Islet precursor cell (in vitro differentiated cells): ENCODE data around the gene SLC43A2.
"Not testable (repeated sequence)": the region's sequence is repeated elsewhere in the genome, so short reads cannot be mapped to it uniquely, and the experiment has no call there.

ENCODE experiments used
- DNase-seq: peaks from one replicate; pipeline ENCODE4 v3.0.0-alpha.2; 2018

Gene SLC43A2

DNA sequence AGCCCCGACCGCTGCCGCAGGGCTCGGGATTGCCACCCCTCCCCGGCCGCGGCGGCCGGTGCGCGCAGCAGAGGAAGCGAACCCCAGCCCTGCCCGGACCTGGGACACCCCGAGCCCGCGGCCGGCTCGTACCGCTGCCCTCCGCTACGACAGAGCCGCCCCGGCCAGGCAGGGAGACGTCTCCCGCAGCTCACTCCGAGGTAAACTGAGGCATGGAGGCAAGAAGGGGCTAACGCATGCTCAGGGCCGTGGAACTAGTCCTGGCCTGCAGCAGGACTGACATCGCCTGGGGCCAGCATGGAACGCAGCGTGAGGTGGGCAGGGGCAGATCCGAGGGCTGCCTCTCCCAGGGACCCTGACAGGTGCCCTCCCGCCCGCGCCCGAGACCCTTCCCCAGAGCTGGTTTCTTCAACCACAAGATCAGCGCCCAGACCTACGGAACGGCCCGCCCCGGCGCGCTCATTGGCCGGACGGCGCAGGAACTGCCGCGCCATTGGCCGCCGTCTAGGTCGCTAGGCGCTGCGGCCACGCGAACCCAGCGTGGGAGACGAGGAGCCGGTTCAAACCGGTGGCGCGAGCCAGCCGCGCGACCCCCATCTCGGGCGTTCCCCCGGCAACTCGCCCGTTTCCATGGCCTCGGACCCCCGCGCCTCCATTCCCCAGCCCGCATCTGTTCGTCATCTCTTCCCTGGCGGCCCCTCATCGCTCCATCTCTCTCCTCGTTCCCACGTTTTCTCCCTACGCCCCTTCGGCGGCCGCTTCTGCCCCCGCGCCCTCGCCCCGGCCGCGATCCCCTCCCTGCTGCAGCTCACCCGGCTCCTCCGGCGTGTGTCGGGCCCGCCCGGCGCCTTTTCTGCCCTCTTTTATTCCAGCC is at the start of gene SLC43A2:
TSS of gene SLC43A2 (minus strand) at position 853 of the 874 bp plus-strand sequence. CDS start 960 bp downstream, outside the sequence.
- peak; percentile 96 for DNase-seq

DNA sequence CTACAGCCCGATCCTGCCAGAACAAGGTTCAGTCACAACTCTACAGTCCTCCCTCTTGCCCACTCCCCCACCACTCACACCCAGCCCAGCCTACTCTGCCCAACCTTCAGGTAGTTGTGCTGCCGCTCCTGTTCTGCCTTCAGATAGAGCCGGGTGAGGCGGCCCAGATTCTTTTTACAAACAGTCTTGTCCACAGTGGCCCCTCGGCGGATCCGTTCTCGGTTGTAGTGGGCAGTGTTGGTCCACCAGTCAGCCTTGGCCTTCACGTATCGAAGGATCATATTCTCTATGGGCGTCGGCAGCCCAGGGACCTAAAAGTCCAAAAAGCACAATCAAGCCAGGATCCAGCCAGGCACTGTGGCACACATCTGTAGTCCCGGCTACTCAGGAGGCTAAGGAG is 47.8 kb upstream of the SLC43A2 start:
- DNase-seq, result no peak

DNA sequence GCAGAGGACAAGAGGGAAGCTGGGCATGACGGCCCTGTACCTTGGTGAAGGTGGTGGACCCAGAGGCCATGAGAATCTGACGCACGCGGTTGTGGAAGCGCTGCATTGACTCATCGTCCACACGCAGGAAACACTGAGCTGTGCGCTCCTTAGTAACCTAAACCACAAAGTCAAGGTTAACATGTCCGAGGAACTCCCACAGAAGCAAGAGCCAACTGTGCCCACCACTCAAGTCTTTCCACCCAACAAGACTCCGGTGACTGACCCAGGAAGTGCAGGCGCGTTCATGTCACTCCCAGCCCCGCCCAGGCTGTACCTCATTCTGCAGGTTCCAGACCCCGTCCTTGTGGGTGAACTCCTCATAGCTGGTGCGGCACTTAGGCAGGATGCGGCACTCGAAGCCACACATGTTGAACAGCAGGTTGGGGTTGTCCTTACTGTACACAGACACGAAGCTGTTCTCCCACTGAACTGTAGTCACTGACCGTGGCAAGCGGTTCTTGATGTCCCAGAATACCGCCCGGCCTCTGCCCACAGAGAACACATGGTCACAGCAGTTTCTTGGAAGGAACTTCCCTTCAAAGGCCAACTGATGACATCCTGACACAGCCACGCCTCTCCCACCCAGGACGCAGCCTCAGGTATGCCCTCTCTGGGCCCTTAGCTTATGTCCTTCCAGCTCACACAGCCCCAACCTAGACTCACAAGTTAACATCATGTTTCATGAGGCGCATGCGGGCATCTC is 44.6 kb upstream of the SLC43A2 start:
- no peak for DNase-seq

DNA sequence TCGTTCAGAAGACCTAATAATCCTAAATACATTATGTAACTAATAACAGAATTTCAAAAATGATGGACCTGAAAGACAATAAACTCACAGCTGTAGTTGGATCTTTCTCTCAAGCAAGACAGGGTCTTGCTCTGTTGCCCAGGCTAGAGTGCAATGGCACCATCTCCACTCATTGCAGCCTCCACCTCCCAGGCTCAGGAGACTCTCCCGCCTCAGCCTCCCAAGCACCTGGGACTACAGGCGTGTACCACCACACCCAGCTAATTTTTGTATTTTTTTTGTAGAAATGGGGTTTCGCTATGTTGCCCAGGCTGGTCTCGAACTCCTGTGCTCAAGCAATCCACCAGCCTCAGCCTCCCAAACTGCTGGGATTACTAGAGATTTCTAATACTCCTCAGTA is 35.3 kb upstream of the SLC43A2 start:
- not testable (repeated sequence) for DNase-seq

DNA sequence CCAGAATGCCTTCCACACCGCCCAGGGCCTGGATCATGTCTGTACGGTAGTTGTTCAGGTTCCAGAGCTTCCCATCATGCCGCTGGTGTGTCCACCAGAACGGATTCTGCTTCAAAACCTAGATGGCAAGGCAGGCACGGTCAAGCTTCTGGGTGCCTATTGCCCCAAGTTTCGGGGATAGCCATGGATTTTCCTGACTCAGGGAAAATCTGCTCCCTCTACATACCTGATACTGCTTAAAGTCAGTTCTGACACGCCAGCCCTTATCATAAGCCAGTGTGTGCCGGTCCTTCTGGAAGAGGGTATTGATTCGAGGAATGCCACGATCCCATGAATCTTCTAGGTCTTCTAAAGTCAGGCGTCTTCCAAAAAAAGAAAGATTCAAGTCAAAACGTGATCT is 32.4 kb upstream of the SLC43A2 start:
- DNase-seq, result no peak

DNA sequence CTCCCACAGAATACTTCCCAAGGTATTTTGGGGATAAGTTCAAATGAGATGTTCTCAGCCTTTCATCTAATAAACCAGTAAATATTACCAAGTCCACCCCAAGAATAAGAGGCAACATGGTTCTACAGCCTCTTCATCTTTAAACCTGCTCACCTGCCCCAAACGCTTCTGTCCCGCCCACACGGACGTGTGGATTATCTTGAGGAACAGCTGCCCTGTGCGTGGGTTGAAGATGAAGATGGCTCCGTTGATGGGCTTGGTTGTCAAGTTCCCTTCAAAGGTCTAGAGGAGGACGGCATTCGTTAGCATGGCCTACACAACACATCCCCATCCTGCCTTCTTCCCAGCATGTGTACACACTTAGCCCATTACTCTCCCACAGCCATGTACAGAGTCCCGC is 29.5 kb upstream of the SLC43A2 start:
- no peak for DNase-seq

DNA sequence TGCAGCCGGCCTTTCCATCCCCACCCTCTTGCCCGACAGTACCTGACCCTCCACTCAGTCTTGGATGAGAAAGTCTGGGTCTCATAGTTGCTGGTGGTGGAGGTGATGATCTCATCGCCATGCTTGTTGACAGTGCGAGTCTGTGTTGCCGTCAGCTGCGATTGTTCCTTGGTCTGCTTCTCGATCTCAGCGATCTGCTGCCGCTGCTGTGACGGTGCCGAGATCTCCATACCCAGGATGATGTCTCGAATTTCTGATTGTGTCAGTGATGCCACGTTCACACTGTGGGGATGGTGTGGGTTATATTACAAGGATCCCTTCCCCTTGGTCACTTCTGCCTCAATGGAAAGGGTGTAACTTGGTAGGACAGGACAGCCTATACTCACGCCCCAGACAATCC is 25.1 kb upstream of the SLC43A2 start:
- DNase-seq, result no peak

DNA sequence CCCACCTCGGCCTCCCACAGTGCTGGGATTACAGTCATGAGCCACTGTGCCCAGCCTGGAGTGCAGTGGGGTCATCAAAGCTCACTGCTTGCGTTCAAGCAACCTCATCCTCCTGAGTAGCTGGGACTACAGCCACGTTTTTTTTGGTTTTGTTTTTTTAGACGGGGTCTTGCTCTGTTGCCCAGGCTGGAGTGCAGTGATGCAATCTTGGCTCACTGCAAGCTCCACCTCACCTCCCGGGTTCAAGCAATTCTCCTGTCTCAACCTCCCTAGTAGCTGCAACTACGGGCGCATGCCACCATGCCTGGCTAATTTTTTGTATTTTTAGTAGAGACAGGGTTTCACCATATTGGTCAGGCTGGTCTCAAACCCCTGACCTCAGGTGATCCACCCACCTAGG is 24.2 kb upstream of the SLC43A2 start:
- not testable (repeated sequence) for DNase-seq

DNA sequence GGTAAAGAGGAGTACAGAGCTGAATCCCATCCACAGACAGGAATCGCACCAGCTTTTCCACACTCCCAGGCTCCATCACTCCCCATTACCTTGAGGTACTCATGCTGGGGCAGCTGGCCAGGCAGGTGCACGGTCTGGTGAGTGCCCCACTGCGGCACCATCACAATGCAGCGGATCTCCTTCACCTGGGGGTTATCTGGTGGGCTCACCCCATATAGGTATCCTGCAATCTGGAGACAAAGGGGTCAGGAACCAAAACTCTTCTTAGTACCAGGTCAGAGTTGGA is 22.9 kb upstream of the SLC43A2 start:
- DNase-seq, result no peak

DNA sequence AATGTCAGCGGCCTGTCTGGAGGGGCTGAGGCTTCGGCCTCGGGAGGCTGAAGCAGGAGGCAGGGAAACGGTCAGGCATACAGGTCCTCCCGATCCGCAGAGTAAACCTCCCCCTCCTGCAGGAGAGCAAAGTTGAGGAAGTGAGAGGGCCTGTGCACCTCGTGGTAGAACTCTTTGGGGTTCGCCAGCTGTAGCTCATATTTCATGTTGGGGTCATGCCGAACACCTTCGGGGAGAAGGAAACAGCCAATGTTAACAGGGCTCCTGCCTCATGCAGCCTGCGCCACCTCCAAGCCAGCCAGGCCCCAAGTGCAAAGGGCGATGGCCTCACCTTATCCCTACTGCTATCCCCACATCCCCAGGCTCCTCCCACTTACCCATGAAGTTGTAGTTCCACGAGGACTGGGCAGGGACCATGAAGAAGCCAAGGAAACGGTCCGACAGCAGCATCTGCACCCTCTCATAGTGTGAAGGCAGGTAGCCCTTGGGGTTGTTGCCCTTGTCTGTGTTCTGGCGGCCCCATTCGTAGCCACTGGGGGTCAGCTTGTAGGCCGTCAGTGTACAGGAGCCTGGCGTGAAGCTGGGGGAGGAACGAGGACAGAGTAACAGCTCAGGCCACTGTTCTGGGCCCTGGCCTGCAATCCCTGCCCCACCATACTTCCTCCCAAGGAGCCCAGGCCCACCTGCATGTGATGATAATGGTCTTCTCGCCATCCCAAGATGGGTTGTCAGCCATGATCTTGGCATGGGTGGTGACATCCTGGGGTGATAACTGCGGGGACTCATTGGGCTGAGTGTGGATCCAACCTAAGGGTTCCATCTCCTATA is 22.3 kb upstream of the SLC43A2 start:
- DNase-seq, result no peak

DNA sequence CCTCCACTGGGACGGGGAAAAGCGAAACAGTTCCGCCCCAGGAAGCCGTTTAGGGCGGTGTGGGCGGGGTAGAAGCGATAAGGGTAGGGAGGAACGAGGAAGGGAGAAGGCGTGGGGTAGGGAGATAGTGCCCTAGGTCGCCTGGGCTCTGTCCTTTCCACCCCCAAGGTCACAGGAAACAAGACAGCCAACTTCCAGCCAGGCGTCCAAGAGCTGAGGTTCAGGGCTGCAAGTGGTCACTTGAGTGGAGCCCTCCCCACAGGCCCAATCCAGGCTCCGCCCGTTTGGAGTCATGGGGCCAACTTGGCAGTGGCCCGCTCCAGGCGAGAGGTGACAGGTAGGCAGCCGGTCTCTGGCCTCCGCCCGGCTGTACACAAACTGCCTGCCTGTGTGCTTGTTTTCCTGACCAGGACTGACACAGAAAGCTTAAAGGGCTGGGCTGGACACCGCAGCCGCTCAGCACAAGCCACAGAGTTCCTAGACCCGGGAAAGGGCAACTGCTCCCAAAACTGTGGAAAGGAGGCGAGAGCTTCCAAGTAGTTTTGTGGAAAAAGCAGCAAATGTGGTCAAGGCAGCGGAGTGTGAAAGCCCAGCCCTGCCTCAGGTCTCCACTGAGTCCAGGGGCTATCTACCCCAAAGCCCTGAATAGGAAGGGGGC is 21.3 kb upstream of the SLC43A2 start, which contains the start of gene RILP:
TSS of gene RILP (minus strand) at position 23 of the 658 bp plus-strand sequence. CDS start 62 bp downstream, outside the sequence.
- peak; percentile 93 for DNase-seq

DNA sequence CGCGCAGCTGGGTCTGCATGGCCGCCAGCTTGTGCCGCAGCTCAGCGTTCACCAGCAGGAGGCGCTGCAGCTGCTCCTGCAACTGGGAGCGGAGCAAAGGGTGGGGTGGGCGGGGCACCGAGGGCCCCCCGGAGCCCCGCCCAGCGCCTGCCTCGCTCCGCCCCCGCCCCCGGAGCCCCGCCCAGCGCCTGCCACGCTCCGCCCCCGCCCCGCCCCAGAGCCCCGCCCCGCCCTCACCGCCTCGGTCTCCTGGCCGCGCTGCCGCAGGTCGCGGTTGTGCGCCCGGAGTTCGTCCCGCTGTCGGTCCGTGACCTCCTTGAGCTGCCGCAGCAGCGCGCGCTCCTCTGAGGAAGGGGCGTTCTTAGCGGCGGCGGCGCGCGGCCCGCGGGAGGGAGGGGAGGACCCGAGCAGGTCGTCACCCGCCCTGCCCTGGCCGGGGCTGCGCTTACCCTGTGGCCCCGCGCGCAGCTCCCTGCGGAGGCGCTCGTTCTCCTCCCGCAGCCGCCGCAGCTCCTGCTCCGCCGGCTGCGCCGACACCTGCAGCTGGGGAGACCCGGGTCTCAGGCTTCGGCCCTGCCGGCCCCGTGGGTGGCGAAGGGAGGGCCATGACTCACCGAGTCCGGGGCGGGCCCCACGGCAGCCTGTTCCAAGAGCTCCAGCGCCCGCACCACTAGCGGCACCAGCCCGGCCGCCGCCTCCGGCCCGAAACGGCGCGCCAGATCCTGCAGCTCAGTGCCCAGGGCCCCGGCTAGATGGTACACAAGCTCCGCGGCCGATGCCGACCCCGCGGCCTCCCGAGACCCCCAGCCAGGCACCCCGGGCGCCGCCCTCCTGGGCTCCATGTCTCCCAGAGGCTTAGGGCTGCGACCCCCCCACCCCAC is 20.6 kb upstream of the SLC43A2 start:
- peak; percentile 99 for DNase-seq

DNA sequence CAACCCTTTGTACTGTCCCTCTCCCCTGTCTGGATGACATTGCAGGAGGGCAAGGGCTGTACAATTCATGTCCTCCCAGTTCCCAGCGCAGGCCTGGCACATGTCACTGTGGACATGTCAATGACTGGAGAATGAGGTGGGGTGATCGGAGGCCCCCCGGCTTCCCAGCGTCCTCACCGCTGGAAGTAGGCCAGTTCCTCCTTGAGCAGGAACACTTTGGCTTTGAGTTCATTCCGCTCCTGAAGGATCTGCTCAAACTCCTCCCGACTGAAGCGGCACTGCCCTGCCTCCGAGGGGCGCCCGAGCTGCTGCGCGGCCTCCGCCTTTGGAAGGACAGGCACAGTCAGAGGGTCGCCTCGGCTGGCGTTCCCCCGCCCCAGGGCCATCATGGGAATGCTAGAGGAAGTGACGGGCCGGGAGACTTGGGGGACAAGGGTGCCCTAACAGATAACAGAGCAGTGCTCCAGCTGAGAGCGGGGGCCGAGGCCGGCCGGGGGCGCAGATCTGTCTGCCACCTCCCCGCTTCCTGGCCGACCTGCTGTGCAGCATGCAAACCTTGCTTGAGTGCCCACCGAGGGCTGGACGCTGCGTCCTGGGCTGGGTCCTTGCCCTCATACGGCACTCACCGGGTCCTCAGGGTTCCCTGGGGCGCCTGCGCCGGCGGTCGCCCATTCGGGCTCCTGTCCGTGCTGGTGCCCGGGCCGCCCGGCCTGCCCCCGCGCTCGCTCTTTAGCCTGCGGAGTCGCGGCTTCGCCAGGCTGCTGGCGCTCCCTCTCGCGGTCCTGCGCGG is 19.7 kb upstream of the SLC43A2 start:
- DNase-seq, result peak; percentile 89

DNA sequence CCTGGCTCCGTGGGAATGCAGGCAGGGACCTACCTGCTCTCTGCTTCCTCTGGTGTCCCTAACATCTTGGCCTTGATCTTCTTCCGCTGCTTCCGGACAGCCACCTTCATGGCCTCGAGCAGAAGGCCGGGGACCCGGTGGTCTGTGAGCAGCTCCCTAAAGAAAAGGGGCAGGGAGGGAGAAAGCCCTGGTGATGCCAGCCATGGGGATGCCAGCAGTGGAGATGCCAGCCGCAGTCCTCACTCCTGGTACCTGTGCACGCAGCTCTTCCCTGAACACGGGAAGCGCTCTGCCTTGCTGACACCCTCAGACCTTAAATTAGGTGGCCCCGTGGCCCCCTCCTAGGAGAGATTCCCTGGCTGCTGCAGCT is 19.2 kb upstream of the SLC43A2 start:
- DNase-seq, result no peak

DNA sequence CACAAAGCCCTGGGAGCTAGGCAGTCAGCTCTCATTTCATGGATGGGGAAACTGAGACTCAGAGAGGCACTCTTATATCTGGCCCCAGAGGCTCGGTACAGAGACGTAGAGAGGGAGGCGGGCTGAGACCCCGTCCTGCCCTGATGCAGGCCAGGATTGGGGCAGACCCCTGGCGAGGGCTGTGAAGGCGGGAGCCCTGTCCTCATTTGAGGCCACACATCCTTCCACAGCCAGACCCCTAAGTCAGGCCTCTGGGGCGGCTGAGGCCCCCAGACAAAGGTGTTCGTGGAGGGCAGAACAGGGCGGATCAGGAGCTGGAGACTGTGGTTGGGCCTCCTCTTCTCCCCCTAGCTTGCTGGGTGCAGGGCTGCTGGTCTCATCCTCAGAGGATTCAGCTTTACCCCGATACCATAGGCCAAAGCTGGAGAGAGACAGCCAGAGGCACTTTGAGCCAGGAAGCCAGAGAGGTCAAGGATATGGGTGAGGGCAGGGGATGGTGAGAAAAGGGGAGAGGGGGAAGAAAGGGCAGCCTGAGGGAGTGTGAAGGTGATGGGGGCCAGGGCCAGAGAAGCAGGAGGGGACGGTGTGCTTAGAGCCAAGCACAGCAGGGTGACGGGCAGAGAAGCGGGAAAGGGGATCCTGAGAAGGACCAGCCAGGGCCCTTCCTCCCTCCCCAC is 17.7 kb upstream of the SLC43A2 start:
- no peak for DNase-seq

DNA sequence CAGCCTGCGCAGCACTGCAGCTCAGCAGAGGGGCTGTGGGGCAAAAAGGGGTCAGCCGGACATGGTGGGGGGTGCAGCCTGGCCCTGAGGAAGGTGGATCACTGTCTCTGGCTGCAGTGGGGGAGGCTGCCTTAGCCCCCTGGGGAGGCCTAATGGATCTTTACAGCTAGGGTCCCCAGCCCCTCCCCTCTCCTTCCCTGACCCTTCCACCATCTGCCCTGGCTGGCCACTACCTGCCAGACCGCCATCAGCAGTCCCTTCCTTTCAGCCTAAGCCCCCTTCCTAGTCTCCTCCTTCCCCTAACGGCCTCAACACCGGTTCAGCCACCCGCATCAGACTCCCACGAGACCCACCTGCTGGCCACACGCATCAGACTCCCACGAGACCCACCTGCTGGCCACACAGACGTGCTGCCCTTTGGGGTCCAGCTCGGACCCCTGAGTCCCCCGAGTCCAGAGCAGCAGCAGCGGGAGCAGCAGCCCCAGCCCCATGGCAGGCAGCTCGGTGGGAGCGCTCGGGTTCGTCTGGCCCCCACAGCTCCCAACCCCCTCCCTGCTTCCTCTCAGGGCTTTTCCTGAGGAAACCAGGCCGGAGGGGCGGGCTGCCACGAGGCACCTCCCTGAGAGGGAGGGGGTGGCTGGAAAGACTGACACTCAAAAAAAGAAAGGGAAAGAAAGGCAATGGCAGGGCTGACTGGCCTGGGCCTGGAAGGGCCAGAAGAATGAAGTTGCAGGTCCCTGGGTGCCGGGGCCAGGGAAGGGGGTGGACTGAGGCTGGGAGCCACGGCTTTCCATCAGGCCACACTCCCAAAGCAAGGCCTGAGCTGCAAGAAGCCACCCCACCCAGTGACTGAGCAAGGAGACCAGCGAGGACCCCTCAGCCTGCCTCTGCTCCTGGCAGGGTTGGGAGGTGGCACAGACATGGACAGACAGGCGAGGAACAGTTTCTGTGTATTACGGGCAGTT is 16.9 kb upstream of the SLC43A2 start, which contains the start of gene SCARF1:
TSS of gene SCARF1 (minus strand) at position 526 of the 965 bp plus-strand sequence. CDS start at position 491, 35 bp downstream.
- peak; percentile 65 for DNase-seq

DNA sequence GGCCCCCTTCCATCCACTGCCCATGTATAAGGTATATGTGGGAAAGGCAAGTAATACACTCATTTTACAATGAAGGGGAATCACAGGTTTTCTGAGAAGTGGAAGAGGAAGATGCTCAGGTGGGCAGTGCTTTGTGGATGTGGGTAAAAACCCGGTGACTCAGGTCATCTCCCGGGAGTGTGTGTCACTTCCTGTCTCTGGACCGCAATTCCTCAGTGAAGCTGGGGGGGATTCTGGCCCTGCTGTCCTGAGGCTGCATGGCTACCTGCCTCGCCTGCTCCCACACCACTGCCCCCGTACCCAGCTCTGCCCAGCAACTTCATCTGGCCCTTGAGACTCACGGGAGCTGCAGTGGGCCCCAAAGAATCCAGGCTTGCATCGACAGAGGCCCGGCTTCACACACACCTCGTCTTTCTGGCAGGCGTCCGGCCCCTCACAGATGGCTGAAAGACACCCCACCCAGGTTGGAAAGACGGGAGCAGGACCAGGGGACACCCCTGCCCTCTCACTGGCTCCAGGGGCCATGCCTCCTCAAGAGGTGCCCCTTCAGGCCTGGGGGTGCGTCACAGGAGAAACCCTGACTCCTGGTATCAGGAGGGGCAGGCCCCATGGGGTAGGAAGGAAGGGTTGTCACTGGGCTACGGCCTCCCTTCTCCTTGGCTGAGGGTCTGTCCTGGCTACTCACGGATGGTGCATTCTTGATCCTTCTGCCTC is 16.0 kb upstream of the SLC43A2 start:
- DNase-seq, result peak; percentile 80

DNA sequence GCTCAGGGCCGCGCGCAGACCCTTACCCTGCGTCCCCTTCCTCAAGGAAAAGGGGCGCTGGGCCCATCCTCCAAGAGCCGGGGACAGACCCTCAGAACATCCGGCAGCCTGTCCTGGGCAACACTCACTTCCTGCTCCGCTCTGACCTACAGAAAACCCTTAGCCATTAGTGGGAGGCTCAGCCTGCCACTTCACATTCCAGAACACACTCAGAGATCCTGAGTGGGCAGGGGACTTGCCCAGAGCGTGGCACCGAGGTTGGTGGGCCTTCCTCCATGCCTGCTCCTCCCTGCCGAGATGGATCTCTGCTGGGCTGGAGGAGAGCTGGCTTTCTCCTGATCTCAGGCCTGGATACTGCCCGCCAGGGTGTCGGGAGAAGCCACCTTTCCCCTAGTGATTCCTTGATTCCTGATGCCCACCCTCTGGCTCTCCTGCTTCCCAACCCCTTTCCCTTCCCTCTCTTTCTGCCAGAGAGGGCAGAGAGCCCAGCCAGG is 15.4 kb upstream of the SLC43A2 start:
- DNase-seq, result peak; percentile 59
